HUES6 (cell line): ENCODE results near the gene AGMAT.

Experiments used
- H3K27ac ChIP-seq: 2 replicates; pipeline ENCODE4 v1.7.0; 2013; ENCODE audit warnings: low read depth, mild to moderate bottlenecking, low read length, inconsistent platforms
- H3K27me3 ChIP-seq: 2 replicates; pipeline ENCODE4 v1.6.1; 2013; ENCODE audit warnings: low read length; ENCODE audit not compliant: control insufficient read depth, insufficient read depth
- H3K36me3 ChIP-seq: 2 replicates; pipeline ENCODE4 v1.6.1; 2013; ENCODE audit warnings: low read length; ENCODE audit not compliant: control insufficient read depth, insufficient read depth
- H3K4me1 ChIP-seq: 2 replicates; pipeline ENCODE4 v1.6.1; 2013; ENCODE audit warnings: low read length; ENCODE audit not compliant: control insufficient read depth, insufficient read depth
- H3K4me3 ChIP-seq: 2 replicates; pipeline ENCODE4 v1.5.1; 2013; ENCODE audit warnings: low read depth, low read length
- H3K9ac ChIP-seq: one replicate; pipeline ENCODE4 v1.6.1; 2013; ENCODE audit warnings: mild to moderate bottlenecking, low read length
- H3K9me3 ChIP-seq: 2 replicates; pipeline ENCODE4 v1.6.1; 2013; ENCODE audit warnings: low read depth, low read length; ENCODE audit not compliant: control insufficient read depth, insufficient read depth

Gene AGMAT

GRCh38 chr1:15578921-15579682 is 5.7 kb downstream of the AGMAT start:
- H3K27me3 ChIP-seq: no peaks in the 10 kb centered on the region

GRCh38 chr1:15577691-15578090 is 7.2 kb downstream of the AGMAT start:
- Histone ChIP-seq H3K4me3 (no peak overlapping the region), H3K9ac (no peak overlapping the region), H3K36me3 (0 out of 2 replicates have a peak, but pooled peaks cover 4% of the 10 kb centered on the region), H3K27me3 (no peaks in the 10 kb centered on the region), H3K4me1 (no peaks in the 10 kb centered on the region), H3K27ac (no peak overlapping the region), H3K9me3 (no peaks in the 10 kb centered on the region)

More at GRCh38 chr1:15578921-15579682, 5.7 kb downstream of the AGMAT start:
- no peak overlapping the region for H3K4me3 ChIP-seq
- H3K9ac ChIP-seq: no peak overlapping the region
- no peak overlapping the region for H3K27ac ChIP-seq
- H3K36me3 ChIP-seq: 0 out of 2 replicates have a peak, but pooled peaks cover 4% of the 10 kb centered on the region
- H3K9me3 ChIP-seq: no peaks in the 10 kb centered on the region
- H3K4me1 ChIP-seq: no peaks in the 10 kb centered on the region

DNA sequence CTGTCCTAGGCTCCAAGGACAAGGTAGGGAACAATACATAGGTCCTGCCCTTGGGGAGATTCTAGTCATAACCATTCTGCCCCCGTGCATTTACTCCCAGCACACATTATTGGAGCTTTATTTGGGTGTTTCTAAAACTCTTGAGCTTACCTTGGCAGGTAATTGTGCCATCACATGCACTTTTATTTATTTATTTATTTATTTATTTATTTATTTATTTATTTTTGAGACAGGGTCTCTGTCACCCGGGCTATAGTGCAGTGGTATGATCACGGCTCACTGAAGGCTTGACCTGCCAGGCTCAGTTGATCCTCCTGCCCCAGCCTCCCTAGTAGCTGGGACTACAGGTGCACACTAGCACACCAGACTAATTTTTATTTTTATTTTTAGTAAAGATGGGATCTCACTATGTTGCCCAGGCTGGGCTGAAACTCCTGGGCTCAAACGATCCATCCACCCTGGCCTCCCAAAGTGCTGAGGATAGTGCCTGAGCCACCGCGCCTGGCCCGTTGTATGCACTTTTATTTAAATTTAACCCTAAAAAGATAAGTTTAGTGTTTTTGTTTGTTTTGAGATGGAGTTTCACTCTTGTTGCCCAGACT is 9.2 kb downstream of the AGMAT start:
- Histone ChIP-seq H3K9me3 (no peaks in the 10 kb centered on the region), H3K27me3 (no peaks in the 10 kb centered on the region), H3K36me3 (peaks cover 12% of the 10 kb centered on the region), H3K4me3 (no peak overlapping the region), H3K9ac (no peak overlapping the region), H3K4me1 (no peaks in the 10 kb centered on the region), H3K27ac (no peak overlapping the region)

DNA sequence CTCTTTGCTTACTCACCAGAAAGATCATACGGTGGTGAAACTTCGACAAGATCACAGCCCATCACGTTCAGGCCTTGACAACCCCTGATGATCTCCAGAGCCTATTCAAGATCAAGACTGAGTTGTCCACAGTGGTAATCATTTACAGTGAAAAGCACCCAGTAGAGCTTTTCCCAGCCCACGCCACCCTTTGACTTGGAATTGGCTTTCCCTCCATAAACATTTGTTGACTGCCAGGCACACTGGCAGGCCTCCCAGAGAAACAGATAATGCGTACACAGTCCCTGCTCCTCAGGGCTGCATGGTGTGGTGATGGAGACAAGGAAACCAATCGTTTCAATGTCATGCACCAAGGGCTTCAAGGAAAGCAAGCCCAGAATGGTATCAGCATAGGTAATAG is 10.1 kb downstream of the AGMAT start:
- Histone ChIP-seq H3K4me3 (no peak overlapping the region), H3K27me3 (no peaks in the 10 kb centered on the region), H3K4me1 (no peaks in the 10 kb centered on the region), H3K36me3 (peaks cover 20% of the 10 kb centered on the region), H3K27ac (no peak overlapping the region), H3K9ac (no peak overlapping the region), H3K9me3 (no peaks in the 10 kb centered on the region)

GRCh38 chr1:15573477-15573876 is 11.4 kb downstream of the AGMAT start:
- Histone ChIP-seq H3K27me3 (no peaks in the 10 kb centered on the region), H3K9me3 (no peaks in the 10 kb centered on the region), H3K4me3 (no peak overlapping the region), H3K9ac (no peak overlapping the region), H3K4me1 (no peaks in the 10 kb centered on the region), H3K36me3 (peaks cover 31% of the 10 kb centered on the region), H3K27ac (no peak overlapping the region)

- Histone ChIP-seq H3K27ac (no peak overlapping the region), H3K4me3 (no peak overlapping the region), H3K9ac (no peak overlapping the region), H3K27me3 (no peaks in the 10 kb centered on the region), H3K36me3 (peaks cover 53% of the 10 kb centered on the region), H3K4me1 (no peaks in the 10 kb centered on the region), H3K9me3 (no peaks in the 10 kb centered on the region)
These were observed 13.6 kb downstream of the AGMAT start for GRCh38 chr1:15571266-15571665.

- Histone ChIP-seq H3K4me1 (no peaks in the 10 kb centered on the region), H3K27me3 (no peaks in the 10 kb centered on the region), H3K9ac (no peak overlapping the region), H3K27ac (no peak overlapping the region), H3K36me3 (peaks cover 57% of the 10 kb centered on the region), H3K9me3 (no peaks in the 10 kb centered on the region), H3K4me3 (no peak overlapping the region)
These were observed 14.0 kb downstream of the AGMAT start for GRCh38 chr1:15570861-15571260.

- H3K4me1 ChIP-seq: no peaks in the 10 kb centered on the region
- peaks cover 74% of the 10 kb centered on the region for H3K36me3 ChIP-seq
- H3K9me3 ChIP-seq: no peaks in the 10 kb centered on the region
- H3K27me3 ChIP-seq: no peaks in the 10 kb centered on the region
- no peak overlapping the region for H3K27ac ChIP-seq
- no peak overlapping the region for H3K9ac ChIP-seq
- no peak overlapping the region for H3K4me3 ChIP-seq
These were observed 16.3 kb downstream of the AGMAT start for GRCh38 chr1:15568387-15569073.

- no peak overlapping the region for H3K9ac ChIP-seq
- no peak overlapping the region for H3K4me3 ChIP-seq
- no peaks in the 10 kb centered on the region for H3K27me3 ChIP-seq
- H3K36me3 ChIP-seq: peaks cover 44% of the 10 kb centered on the region
- no peak overlapping the region for H3K27ac ChIP-seq
- H3K9me3 ChIP-seq: no peaks in the 10 kb centered on the region
- no peaks in the 10 kb centered on the region for H3K4me1 ChIP-seq
These were observed 25.6 kb downstream of the AGMAT start for GRCh38 chr1:15559189-15559810.

DNA sequence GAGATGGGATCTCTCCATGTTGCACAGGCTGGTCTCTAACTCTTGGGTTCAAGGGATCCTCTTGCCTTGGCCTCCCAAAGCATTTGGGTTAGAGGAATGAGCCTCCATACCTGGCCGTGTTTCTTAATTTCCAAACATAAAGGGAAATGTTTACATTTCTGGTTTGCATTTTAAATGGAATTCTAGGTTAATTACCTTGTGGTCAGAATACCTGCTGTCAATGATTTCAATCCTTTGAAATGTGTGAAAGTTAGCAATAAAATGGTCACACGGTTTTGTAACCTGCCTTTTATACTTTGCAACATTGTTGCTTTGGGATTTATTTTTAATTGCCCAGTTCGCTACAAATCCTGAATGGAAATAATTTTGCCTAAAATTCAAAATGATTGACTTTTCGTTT is 26.3 kb downstream of the AGMAT start:
- no peaks in the 10 kb centered on the region for H3K27me3 ChIP-seq
- H3K9ac ChIP-seq: no peak overlapping the region
- peaks cover 39% of the 10 kb centered on the region for H3K36me3 ChIP-seq
- no peak overlapping the region for H3K4me3 ChIP-seq
- no peaks in the 10 kb centered on the region for H3K4me1 ChIP-seq
- H3K27ac ChIP-seq: no peak overlapping the region
- no peaks in the 10 kb centered on the region for H3K9me3 ChIP-seq

DNA sequence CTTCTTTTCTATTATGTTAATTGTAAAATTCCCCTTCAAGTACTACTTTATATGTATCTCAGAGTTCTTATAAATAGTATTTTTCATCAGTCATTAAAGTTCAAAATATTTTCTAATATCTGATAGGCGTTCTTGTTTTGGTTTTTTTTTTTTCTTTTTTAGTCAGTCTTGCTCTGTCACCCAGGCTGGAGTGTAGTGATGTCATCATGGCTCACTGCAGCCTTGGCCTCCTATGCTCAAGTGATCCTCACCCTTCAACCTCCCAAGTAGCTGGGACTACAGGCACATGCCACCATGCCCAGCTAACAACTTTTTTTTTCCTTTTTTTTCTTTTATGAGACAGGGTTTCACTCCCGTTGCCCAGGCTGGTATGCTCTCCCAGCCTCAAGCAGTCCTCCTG is 27.3 kb downstream of the AGMAT start:
- no peaks in the 10 kb centered on the region for H3K9me3 ChIP-seq
- H3K27ac ChIP-seq: no peak overlapping the region
- H3K4me1 ChIP-seq: no peaks in the 10 kb centered on the region
- H3K36me3 ChIP-seq: peaks cover 34% of the 10 kb centered on the region
- no peaks in the 10 kb centered on the region for H3K27me3 ChIP-seq
- H3K4me3 ChIP-seq: no peak overlapping the region
- no peak overlapping the region for H3K9ac ChIP-seq
